WERI-Rb-1 (cell line): Measurements from ENCODE around the gene MRPS9.
A peak's percentile ranks its signal among the peaks of the same experiment; 100 is the strongest.

Experiments used
- DNase-seq: peaks from one replicate; pipeline ENCODE4 v3.0.0-alpha.2; 2020
- H3K27ac ChIP-seq: fragments of 250-450 bp; sonication (Bioruptor Pico); 2 replicates; pipeline ENCODE4 v1.5.1; 2020; ENCODE audit warnings: mild to moderate bottlenecking, moderate library complexity
- H3K27me3 ChIP-seq: fragments of 250-450 bp; sonication (Bioruptor Pico); 2 replicates; pipeline ENCODE4 v1.5.1; 2021; ENCODE audit warnings: mild to moderate bottlenecking, low read depth, moderate library complexity; ENCODE audit not compliant: insufficient read depth, severe bottlenecking
- H3K36me3 ChIP-seq: fragments of 250-450 bp; sonication (Bioruptor Pico); 2 replicates; pipeline ENCODE4 v1.5.1; 2020; ENCODE audit warnings: mild to moderate bottlenecking, moderate library complexity
- H3K4me3 ChIP-seq: 2 replicates; pipeline ENCODE4 v1.5.1; 2011; ENCODE audit warnings: low read depth, mild to moderate bottlenecking, control low read depth, low read length
- H3K9me3 ChIP-seq: fragments of 250-450 bp; sonication (Bioruptor Pico); 2 replicates; pipeline ENCODE4 v1.5.1; 2021; ENCODE audit warnings: mild to moderate bottlenecking, moderate library complexity; ENCODE audit not compliant: severe bottlenecking
- CTCF ChIP-seq: IDR thresholded peaks from 2 replicates; pipeline ENCODE4 v1.5.1; 2011; ENCODE audit warnings: low read depth, mild to moderate bottlenecking, control low read depth, inconsistent platforms, low read length

Gene MRPS9

GRCh38 chr2:105104208-105104731 is 66.4 kb downstream of the MRPS9 start:
- Histone ChIP-seq H3K4me3 (no peak overlapping the region), H3K27ac (peak overlapping the region; percentile 93), H3K36me3 (peaks cover 11% of the 10 kb centered on the region), H3K27me3 (no peaks in the 10 kb centered on the region), H3K9me3 (no peaks in the 10 kb centered on the region)
- no peak for TF ChIP-seq CTCF
- DNase-seq, result no peak

GRCh38 chr2:105110295-105110829 is 72.5 kb downstream of the MRPS9 start:
- H3K27me3 ChIP-seq, result no peaks in the 10 kb centered on the region
- TF ChIP-seq CTCF, result no peak
- no peak overlapping the region for H3K4me3 ChIP-seq
- no peak for DNase-seq
- H3K36me3 ChIP-seq, result no peaks in the 10 kb centered on the region
- H3K9me3 ChIP-seq, result no peaks in the 10 kb centered on the region
- H3K27ac ChIP-seq, result no peak overlapping the region

- H3K27ac ChIP-seq, result no peak overlapping the region
- TF ChIP-seq CTCF, result no peak
- H3K27me3 ChIP-seq, result no peaks in the 10 kb centered on the region
- H3K36me3 ChIP-seq, result no peaks in the 10 kb centered on the region
- H3K9me3 ChIP-seq, result no peaks in the 10 kb centered on the region
- DNase-seq, result peak; percentile 39
- H3K4me3 ChIP-seq, result no peak overlapping the region
Measured at GRCh38 chr2:105111365-105112150, 73.7 kb downstream of the MRPS9 start.

- no peaks in the 10 kb centered on the region for H3K9me3 ChIP-seq
Measured at GRCh38 chr2:105112345-105112744, 74.5 kb downstream of the MRPS9 start.

GRCh38 chr2:105113616-105114291 is 75.9 kb downstream of the MRPS9 start:
- H3K27me3 ChIP-seq, result no peaks in the 10 kb centered on the region
- DNase-seq, result no peak
- H3K4me3 ChIP-seq, result no peak overlapping the region
- no peak for TF ChIP-seq CTCF
- no peaks in the 10 kb centered on the region for H3K36me3 ChIP-seq
- no peak overlapping the region for H3K27ac ChIP-seq
- no peaks in the 10 kb centered on the region for H3K9me3 ChIP-seq

More at GRCh38 chr2:105112345-105112744, 74.5 kb downstream of the MRPS9 start:
- Histone ChIP-seq H3K36me3 (no peaks in the 10 kb centered on the region), H3K27ac (no peak overlapping the region), H3K27me3 (no peaks in the 10 kb centered on the region), H3K4me3 (no peak overlapping the region)
- no peak for TF ChIP-seq CTCF
- peak; percentile 79 for DNase-seq
